PC-3 (cell line): Measurements from ENCODE around the gene VPS50. TPM values are rescaled to one million over a fixed set of nuclear protein-coding genes. Genes with fewer than 3 reads are reported as not detected.

Source experiments
- ATAC-seq: fragments of 200-7000 bp; cut with Tn5 transposase; 2 replicates; pipeline ENCODE4 v1.9.1; 2020; ENCODE audit warnings: mild to moderate bottlenecking, moderate library complexity
- BruUV-seq: library from RNA; stranded (reverse); fragments of 400-500 nt; replicated peaks from 2 replicates; lab custom pipeline; 2021; lab: Mats Ljungman, UMichigan
- CTCF ChIA-PET: fragments of 300-600 bp; sonication (Branson Sonifier 250); formaldehyde crosslinking; loops from one replicate; lab custom pipeline; 2022; ENCODE audit warnings: antibody characterized with exemption; lab: Charles Lee
- POLR2A ChIA-PET: fragments of 300-600 bp; sonication (Branson Sonifier 250); formaldehyde crosslinking; loops from one replicate; lab custom pipeline; 2022; ENCODE audit warnings: antibody characterized with exemption; ENCODE audit not compliant: unreplicated experiment; lab: Charles Lee
- DNase-seq: peaks from one replicate; pipeline ENCODE4 v3.0.0-alpha.2; 2015
- H2AFZ ChIP-seq: fragments of 300-600 bp; sonication (generic); 2 replicates; pipeline ENCODE4 v1.6.0; 2016; ENCODE audit warnings: antibody characterized with exemption, low read length
- H3F3A ChIP-seq: fragments of 300-600 bp; sonication (generic); one replicate; pipeline ENCODE4 v1.6.0; 2017; ENCODE audit warnings: antibody characterized with exemption, low read length, control low read depth, mild to moderate bottlenecking; ENCODE audit not compliant: unreplicated experiment
- H3K27ac ChIP-seq: fragments of 300-600 bp; sonication (generic); 2 replicates; pipeline ENCODE4 v1.5.1; 2016; ENCODE audit warnings: mild to moderate bottlenecking, low read length
- H3K27me3 ChIP-seq: fragments of 300-600 bp; sonication (generic); 2 replicates; pipeline ENCODE4 v1.6.1; 2016; ENCODE audit warnings: low read length, mixed read lengths
- H3K36me3 ChIP-seq: fragments of 300-600 bp; sonication (generic); 2 replicates; pipeline ENCODE4 v1.6.1; 2016; ENCODE audit warnings: low read depth, mixed run types, low read length, mixed read lengths
- H3K4me1 ChIP-seq: fragments of 300-600 bp; sonication (generic); 2 replicates; pipeline ENCODE4 v1.5.1; 2016; ENCODE audit warnings: low read length; ENCODE audit not compliant: insufficient read depth
- H3K4me2 ChIP-seq: fragments of 300-600 bp; sonication (generic); 2 replicates; pipeline ENCODE4 v1.6.0; 2016; ENCODE audit warnings: low read length
- H3K4me3 ChIP-seq: fragments of 300-600 bp; sonication (generic); 2 replicates; pipeline ENCODE4 v1.5.1; 2016; ENCODE audit warnings: mild to moderate bottlenecking, low read length, mixed read lengths
- H3K79me2 ChIP-seq: fragments of 300-600 bp; sonication (generic); 2 replicates; pipeline ENCODE4 v1.6.1; 2017; ENCODE audit warnings: low read length, mixed read lengths
- H3K9ac ChIP-seq: fragments of 300-600 bp; sonication (generic); 2 replicates; pipeline ENCODE4 v1.6.0; 2016; ENCODE audit warnings: mild to moderate bottlenecking, low read length
- H3K9me2 ChIP-seq: fragments of 300-600 bp; sonication (generic); replicated peaks from 2 replicates; pipeline ENCODE4 v1.6.1; 2016; ENCODE audit warnings: mixed run types, low read length, mixed read lengths
- H3K9me3 ChIP-seq: fragments of 300-600 bp; sonication (generic); 2 replicates; pipeline ENCODE4 v1.6.1; 2016; ENCODE audit warnings: low read length, mixed read lengths
- H4K20me1 ChIP-seq: fragments of 300-600 bp; sonication (generic); 2 replicates; pipeline ENCODE4 v1.6.1; 2016; ENCODE audit warnings: low read length, mixed read lengths
- CTCF ChIP-seq: fragments of 300-600 bp; sonication (generic); conservative IDR thresholded peaks from 2 replicates; pipeline ENCODE4 v1.5.1; 2017; ENCODE audit warnings: antibody characterized with exemption, low read depth, mild to moderate bottlenecking, low read length
- EZH2 ChIP-seq: fragments of 300-600 bp; sonication (generic); IDR thresholded peaks from one replicate; pipeline ENCODE4 v1.6.1; 2017; ENCODE audit warnings: antibody characterized with exemption, mild to moderate bottlenecking, low read length; ENCODE audit not compliant: unreplicated experiment
- EZH2phosphoT487 ChIP-seq: fragments of 300-600 bp; sonication (generic); IDR thresholded peaks from 2 replicates; pipeline ENCODE4 v1.6.1; 2018; ENCODE audit warnings: mild to moderate bottlenecking, antibody characterized with exemption, low read length, borderline replicate concordance
- intact Hi-C: fragments of 100-400 bp; cut with micrococcal nuclease; formaldehyde crosslinking; loops from 2 replicates; pipeline ENCODE4 v1.9.0; 2023
- total RNA-seq: library from RNA; depleted of rRNA; stranded (reverse); fragments of >200 nt; gene quantifications from 2 replicates; pipeline ENCODE4 v1.2.3, GENCODE V29; 2014

The VPS50 gene
- total RNA-seq, 1 experiment from 2014 or later: 16.7 TPM

GRCh38 chr7:93301736-93302135 lies 69.6 kb downstream of the VPS50 start:
- Histone ChIP-seq H3K79me2 (no peaks in the 10 kb centered on the region), H3K36me3 (no peaks in the 10 kb centered on the region), H3K9me2 (no peaks in the 10 kb centered on the region), H3K27ac (no peak overlapping the region), H2AFZ (no peak overlapping the region), H3K4me3 (no peak overlapping the region), H3F3A (no peaks in the 10 kb centered on the region), H3K4me2 (no peak overlapping the region), H3K4me1 (peaks cover 5% of the 10 kb centered on the region), H3K9ac (no peak overlapping the region), H3K9me3 (no peaks in the 10 kb centered on the region), H4K20me1 (no peaks in the 10 kb centered on the region), H3K27me3 (no peaks in the 10 kb centered on the region)
- ChIA-PET CTCF (no interaction called here), POLR2A (no interaction called here)
- intact Hi-C loops: no loop called here
- TF ChIP-seq EZH2 (no peak), EZH2phosphoT487 (no peak), CTCF (no peak)
- DNase-seq (no peak), ATAC-seq (no peak)
- BruUV-seq: no TSS peak

GRCh38 chr7:93307131-93307660 lies 75.0 kb downstream of the VPS50 start:
- no TSS peak for BruUV-seq
- H3K27ac ChIP-seq: peak overlapping the region; percentile 59
- ATAC-seq (peak; percentile 98), DNase-seq (peak; percentile 78)
- intact Hi-C loops: no loop called here
- TF ChIP-seq CTCF (no peak), EZH2 (no peak), EZH2phosphoT487 (no peak)
- H3K4me3 ChIP-seq: no peak overlapping the region
- no peaks in the 10 kb centered on the region for H3K27me3 ChIP-seq
- no peaks in the 10 kb centered on the region for H3K9me2 ChIP-seq
- peaks cover 5% of the 10 kb centered on the region for H3F3A ChIP-seq
- H3K4me1 ChIP-seq: peaks cover 27% of the 10 kb centered on the region
- H2AFZ ChIP-seq: no peak overlapping the region
- ChIA-PET CTCF (no interaction called here), POLR2A (interaction anchor here (0.5 kb wide), 1 partner anchor 582 kb away, joined by 5 read pairs; no protein-coding TSS in a partner anchor)
- no peaks in the 10 kb centered on the region for H3K79me2 ChIP-seq
- no peak overlapping the region for H3K9ac ChIP-seq
- no peaks in the 10 kb centered on the region for H3K36me3 ChIP-seq
- H3K9me3 ChIP-seq: no peaks in the 10 kb centered on the region
- no peaks in the 10 kb centered on the region for H4K20me1 ChIP-seq
- H3K4me2 ChIP-seq: peak overlapping the region; percentile 57

GRCh38 chr7:93307943-93308342 lies 75.8 kb downstream of the VPS50 start:
- CTCF ChIA-PET: no interaction called here
- Histone ChIP-seq H4K20me1 (no peaks in the 10 kb centered on the region), H3K27ac (peak overlapping the region; percentile 44), H3F3A (peaks cover 5% of the 10 kb centered on the region), H3K9ac (no peak overlapping the region), H3K4me1 (peaks cover 27% of the 10 kb centered on the region), H3K79me2 (no peaks in the 10 kb centered on the region), H3K36me3 (no peaks in the 10 kb centered on the region), H2AFZ (no peak overlapping the region), H3K9me2 (no peaks in the 10 kb centered on the region), H3K4me3 (no peak overlapping the region), H3K27me3 (no peaks in the 10 kb centered on the region), H3K9me3 (no peaks in the 10 kb centered on the region), H3K4me2 (peak overlapping the region; percentile 57)
- TF ChIP-seq EZH2 (no peak), CTCF (no peak), EZH2phosphoT487 (no peak)
- BruUV-seq: no TSS peak
- intact Hi-C loops: no loop called here
- no peak for DNase-seq
- ATAC-seq: no peak
- POLR2A ChIA-PET: interaction anchor here (0.7 kb wide), 1 partner anchor 76 kb away, joined by 5 read pairs; no protein-coding TSS in a partner anchor
